GM19397 (cell line): Measurements from ENCODE around the gene HSPG2.

Source experiments
- ATAC-seq: cut with Tn5 transposase; IDR thresholded peaks from one replicate; pipeline ENCODE4 v1.9.1; 2021; ENCODE audit warnings: mild to moderate bottlenecking, moderate library complexity; ENCODE audit not compliant: unreplicated experiment

Gene HSPG2

DNA sequence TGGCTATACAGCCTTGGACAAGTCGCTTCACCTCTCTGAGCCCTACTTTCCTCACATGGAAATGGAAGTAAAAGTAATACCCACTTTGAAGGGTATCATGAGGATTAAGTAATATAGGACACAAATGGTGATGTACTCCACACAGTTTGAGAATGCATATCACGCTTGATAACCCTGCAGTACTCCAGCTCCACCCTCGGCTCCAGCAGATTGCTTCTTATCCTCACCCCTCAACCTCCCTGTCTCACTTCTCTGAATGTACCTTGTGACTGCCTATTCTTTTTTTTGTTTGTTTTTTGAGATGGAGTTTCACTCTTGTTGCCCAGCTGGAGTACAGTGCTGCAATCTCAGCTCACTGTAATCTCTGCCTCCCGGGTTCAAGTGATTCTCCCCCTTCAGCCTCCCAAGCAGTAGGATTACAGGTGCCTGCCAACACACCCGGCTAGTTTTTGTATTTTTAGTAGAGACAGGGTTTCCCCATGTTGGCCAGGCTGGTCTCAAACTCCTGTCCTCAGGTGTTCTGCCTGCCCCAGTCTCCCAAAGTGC lies 69.6 kb downstream of the HSPG2 start:
- no peak for ATAC-seq

DNA sequence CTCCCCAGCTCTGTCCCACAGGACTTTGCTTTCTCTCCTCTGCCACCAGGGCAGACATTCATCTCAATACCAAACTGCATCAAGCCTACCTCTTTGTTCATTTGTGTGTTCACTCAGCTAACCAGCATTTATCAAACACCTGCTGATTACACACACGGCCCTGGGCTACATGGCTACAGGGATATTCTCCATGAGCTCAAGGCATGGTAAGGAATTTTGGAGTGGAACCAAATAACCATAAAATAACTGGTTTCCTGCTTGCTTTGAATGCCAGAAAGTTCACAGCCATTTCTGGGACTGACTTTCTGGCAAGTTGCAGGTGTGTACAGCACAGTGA lies 70.4 kb downstream of the HSPG2 start:
- ATAC-seq: no peak

DNA sequence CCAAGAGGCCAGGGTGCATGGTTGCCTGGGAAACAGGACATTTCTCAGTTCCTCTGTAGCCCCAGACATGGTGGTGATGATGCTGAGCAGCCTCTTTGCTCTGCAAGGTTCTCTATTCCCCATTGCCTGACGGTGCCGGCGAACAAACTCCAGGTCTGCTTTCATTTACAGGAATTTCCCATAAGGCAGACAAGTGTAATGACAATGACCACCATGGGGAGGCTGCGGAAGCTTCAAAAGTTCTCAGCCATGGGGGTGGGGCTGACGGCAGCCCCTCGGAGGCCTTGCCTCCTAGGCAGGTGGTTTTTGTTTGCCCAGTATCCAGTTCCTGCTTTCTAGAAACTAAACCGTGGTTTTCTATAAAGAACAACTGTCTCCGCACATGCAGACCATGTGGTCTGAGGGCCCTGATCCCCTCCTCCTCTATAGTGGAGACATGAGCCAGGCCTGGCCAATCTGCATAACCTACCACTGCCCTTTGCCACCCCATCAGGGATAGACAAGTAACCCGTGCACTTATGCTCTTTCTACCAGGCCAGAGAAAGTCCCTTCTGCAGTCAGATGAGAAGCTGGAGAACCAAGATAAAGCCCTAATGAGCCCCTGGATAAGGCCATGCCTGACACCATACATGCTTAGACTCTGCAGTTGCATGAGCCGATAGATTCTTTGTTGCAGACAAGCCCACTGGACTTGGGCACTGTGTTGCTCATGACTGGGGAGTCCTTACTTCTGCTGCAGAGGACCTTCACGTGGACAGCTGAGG lies 71.0 kb downstream of the HSPG2 start:
- peak; percentile 68 for ATAC-seq

DNA sequence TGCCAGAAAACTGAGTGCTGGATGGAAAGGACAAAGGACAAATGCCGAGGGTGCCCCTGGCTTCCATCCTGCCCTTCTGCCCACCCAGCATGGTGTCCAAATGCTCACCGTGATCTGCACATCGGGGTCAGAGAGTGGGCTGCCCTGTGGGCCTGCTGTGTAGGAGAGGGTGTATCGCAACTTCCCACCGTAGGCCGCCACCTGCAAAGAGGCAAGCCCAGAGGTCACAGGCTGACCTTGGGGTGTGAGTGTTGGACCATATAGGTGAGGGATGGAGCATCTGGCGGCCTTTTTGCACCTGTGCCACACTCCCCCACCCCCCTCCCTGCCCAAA lies 71.5 kb downstream of the HSPG2 start:
- no peak for ATAC-seq

DNA sequence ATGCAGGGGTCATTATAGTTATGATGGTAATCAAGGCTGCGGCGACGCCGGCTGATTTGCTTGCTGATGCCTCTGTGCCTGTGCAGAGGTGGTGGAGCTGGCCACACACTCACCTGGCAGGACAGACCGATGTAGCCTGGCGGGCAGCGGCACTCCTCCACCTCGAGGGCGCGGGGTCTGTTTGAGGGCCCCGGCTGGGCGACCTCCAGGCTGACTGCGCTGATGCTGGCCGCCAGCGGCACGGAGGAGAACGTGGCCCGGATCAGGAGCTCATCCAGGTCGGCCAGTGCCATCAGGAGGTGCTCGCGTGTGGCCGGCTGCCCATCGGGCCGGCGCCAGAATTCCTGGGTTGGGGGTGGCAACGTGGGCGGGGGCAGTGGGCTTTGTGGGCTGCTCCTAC lies 72.4 kb downstream of the HSPG2 start:
- ATAC-seq: no peak

DNA sequence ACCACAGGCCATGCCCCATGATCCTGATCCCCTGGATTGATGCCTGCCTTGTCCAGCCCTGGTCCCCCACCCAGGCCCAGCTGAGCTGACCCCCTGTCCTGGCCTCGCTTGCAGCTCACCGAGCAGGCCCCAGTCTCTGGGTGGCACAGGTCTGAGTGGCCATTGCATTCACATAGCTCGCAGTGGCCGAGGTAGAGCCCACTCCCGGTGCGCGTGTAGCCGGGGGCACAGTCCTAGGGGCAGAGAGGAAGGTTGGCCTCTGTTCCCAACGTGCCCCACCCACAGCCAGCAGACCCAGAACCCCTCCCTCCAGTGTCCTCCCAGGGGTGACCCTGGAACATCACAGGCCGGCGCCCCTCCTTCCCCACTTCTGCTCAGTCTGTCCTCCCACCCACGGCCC lies 73.1 kb downstream of the HSPG2 start:
- ATAC-seq: no peak

DNA sequence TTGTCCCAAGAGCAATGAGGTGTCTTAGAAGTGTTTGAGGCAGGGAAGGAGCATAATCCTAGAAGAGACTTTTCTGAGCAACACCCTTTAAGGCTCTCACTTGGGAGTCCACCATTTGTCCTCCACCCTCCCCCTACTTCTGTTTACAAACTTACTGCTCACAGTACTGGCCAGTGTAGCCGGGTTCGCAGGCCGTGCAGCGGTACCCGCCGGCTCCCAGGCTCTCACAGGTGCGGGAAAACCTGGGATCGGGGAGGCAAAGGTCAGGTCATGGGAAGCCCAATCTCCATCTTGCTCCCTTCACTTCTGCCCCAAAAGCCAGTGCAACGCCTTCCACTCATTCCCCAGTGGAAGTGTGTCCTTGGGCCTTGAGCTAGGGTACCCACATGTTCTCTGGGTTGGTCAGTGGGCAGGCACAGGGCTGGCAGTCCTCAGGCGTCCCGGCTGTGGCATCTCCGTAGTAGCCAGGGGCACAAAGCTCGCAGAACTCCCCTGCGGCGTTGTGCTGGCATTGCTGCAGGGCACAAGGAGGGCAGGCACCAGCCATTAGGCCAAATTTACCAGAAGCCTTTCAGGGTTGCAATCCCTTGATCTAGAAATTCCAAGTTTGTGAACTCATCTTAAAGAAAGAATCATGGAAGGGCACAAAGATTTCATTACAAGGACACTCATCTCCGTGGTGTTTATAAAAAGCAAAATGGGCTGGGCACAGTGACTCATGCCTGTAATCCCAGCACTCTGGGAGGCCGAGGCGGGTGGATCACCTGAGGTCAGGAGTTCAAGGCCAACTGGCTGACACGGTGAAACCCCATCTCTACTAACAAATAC lies 75.3 kb downstream of the HSPG2 start:
- ATAC-seq: no peak

DNA sequence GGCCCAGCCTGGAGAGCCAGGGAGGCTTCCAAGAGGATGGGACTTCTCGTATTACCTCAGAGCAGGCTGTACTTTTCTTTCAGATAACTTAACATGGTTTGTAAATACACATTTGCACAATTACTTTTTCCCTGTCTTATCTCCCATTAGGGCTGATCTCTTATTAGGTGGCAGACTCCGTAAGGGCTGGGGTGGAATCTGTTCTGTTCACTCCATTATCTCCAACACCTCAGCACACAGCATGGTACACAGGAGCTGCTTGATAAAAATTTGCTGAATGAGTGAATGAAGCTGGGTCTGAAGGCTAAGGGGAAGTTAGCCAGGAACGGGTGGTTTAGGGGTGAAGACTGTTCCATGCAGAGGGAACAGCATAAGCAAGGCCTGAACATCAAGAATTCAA lies 76.1 kb downstream of the HSPG2 start:
- ATAC-seq: no peak

DNA sequence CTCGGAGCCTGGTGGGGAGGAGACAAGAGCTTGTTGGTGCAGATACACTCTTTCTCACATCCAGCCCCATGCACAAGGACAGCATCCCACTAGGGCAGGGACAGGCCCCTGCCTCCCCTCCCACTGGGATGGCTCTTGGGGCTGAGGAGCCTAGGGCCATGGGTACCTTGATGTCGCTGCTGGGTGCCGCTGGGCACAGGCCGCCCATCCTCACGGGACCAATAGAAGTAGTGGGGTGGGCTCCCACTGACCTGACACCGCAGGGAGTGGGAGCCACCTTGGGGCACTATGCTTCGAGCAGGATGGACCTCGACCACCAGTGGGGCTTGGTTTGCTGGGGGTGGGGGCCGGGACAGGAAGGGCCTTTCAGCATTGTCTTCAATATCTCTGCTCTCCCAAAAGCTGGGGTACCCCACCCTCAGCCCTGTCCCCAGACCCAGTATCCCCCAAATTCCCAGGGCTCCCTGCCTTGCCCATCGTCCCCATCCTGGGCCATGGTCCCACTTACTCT lies 77.4 kb downstream of the HSPG2 start:
- ATAC-seq: no peak

DNA sequence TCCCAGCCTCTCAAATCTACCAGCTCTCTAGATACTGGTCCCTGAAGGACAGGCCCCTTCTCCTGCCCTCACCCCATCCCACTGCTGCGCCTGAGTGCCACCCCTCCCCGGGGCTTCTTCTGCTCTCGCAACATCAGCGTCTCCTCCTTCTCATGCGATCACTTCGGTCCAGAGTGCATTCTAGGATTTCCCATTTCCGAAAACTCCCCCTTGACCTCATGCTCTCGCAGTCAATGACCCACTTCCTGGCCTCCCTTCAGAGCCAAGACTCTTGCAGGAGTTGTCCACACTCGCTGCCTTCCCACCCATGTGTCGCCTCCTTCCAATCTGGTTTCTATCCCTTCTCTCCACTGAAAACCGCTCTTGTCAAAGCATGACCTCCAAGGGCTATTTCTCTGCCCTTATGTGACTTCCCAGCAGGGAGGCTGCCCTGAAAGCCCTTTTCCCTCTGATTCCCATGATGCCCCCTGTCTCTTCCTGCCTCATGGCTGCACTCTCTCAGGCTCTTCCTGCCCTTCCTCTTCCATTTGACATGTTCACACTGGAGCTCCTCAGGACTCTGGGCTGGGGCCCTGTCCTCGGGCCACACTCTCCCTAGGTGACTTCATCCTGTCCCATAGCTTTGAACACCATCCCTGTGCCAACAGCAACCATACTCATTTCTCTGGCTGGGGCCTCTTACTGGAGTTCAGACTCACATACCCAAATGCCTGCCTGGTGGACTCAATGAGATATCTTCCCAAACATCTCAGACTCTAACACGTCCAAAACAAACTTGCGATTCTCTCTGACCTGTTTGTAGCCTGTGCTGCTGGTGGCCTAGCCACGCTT lies 79.1 kb downstream of the HSPG2 start:
- no peak for ATAC-seq

DNA sequence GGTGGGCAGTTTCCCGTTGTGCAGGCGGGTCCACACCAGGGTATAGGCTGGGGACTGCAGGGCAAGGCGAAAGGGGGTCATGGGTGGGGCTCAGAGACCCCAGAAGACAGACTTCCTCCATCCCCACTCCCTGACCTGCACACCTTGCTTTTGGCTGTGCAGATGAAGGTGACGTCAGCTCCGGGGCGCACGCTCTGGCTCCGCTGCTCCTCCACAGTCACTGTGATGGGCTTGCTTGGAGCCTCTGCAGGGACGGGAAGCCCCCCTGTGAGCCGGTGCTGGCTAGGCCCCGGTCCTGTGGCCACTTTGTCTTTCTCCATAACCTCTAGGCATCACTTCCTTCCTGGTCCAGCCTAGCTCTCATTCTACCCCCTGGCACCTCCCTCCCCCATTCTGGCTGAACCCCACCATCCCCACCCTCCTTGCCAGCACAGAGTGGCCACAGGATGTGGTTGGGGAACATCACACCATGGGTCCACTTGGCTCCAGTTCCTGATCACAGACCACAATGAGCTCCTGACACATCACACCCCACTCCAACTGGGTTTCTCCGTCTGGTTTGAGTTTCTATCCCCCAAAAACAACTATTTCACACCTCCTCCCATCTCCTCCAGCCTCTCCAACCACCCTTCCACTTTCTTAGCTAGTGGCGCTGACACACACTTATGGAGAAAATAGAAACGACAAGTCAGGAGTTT lies 79.8 kb downstream of the HSPG2 start:
- no peak for ATAC-seq

DNA sequence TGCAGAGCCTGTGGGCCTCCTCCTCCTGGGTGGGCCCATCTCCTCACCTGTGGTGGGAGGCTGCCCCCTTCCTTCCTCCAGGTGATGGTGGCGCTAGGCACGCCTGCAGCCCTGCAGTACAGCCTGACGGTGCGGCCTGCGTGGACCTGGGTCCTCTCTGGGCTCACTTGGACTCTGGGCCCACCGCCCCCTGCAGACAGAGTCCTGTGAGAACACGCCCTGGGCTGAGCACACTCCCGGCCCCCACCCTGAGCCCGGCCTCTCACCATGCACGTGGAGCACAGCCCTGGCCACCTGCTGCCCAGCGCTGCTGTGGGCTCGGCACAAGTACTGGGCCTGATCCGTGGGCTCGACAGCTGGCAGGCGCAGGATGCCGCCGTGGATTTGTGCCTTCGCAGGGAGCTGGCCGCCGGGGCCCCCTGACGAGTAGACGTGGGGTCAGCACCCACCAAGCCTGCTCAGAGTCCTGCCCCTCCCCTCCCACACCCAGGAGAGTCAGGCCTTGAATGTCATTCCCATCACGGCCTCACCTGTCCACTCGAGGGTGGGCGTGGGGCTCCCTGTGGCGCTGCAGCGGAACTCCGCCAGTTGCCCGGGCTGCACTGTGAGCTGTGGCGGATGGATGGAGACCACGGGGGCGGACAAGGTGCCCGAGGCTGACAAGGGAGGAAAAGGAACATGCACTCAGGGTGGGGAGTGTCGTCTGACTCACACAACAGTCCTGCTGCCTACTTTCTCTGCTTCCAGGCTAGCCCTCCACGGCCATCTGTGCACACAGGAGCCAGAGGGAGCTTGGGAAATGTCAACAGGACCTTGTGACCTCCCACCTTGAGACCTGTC lies 81.6 kb downstream of the HSPG2 start:
- no peak for ATAC-seq

DNA sequence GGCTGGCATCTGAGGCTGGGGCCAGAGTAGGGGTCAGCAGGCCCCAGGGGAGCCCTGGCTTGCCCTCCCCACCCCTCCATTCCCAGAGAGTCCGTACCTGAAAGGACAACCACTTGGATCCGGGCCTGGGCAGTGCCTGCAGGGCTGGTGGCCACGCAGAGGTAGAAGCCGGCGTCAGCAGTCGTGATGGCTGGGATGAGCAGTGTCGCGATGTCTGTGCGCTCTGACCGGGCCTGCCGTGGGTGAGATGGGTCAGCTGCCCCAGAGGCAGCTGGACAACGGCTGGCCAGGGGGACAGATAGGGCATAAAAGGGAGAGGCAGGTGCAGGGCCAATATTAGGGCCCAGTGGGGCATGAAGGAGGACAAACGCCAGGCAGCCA lies 82.4 kb downstream of the HSPG2 start:
- ATAC-seq: no peak

DNA sequence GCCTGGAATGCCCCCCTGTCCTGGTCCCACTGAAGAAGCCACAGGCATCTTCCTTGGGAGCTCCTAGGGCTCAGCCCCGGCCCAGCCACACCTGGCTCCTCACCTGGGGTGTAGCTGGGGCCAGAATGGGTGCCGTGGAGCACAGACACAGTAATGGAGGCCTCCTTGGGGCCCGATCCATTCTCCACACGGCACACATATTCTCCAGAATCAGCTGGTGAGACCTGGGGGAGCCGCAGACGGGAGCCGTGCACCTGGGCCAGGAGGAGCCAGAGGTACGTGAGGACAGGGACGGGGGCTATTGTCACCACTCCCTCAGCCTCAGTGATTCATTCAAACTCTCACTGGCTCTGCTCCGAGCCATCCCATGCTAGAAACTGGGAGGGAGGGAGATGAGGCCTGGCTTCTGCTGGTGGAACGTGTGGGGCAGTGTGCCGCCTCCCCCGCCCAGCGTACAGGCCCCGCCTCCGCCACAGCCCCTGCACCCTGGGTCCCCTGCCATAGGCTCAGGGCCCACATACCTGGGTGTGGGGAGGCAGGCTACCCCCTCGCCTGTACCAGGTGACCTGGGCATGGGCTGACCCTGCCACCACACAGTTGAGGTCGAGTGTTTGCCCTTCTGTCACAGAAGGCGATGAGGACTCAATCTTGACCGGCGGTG lies 82.9 kb downstream of the HSPG2 start:
- no peak for ATAC-seq

DNA sequence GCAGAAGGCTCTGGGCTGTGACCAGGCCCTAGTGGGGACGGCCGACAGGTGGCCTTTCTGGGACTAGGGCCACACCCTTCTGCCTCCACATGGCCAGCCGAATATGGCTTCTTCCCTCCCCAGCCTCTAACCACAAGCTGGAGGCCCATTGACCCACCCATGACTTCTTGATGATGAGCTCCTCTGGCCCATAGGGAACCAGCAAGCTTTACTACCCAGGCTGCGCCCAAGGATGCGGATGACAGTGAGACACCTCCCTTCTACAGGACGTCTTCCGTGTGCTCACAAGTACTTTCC lies 84.0 kb downstream of the HSPG2 start:
- no peak for ATAC-seq

DNA sequence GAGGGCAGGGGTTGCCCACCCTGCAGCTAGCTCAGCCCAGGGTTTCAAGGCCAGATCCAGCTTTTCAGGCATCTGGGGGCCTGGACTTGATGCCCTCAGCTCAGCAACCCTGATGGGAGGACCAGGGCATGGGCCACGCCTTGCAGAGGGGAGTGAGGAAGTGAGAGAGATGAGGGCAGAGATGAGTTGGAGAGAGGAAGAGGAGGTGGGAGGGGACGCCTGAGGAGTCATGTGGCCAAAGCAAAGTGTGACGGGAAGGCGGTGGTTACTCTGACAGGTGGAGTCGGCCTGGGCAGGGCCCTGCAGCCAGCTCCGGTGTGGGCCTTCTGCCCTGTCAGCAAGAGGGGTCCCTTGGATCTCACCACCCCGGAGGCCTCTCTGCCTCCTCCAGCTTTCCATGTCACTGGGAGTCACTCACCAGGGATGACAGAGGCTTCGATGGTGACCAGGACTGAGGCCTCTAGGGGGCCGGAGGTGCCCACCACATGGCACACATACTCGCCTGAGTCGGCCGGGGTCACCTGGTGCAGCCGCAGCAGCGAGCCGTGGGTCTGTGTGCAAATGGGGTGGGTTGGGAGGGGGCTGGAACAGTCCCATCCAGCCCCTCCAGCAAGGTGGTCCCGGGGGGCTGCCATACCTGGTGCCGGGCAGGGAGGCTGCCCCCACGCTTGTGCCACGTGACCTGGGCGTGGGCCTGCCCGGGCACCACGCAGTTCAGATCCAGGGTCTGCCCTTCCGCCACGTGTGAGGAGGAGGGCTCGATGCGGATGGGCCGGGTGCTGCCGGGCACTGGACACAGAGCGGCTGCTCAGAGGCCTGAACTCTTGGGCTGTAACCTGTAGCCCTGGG lies 84.6 kb downstream of the HSPG2 start:
- no peak for ATAC-seq

DNA sequence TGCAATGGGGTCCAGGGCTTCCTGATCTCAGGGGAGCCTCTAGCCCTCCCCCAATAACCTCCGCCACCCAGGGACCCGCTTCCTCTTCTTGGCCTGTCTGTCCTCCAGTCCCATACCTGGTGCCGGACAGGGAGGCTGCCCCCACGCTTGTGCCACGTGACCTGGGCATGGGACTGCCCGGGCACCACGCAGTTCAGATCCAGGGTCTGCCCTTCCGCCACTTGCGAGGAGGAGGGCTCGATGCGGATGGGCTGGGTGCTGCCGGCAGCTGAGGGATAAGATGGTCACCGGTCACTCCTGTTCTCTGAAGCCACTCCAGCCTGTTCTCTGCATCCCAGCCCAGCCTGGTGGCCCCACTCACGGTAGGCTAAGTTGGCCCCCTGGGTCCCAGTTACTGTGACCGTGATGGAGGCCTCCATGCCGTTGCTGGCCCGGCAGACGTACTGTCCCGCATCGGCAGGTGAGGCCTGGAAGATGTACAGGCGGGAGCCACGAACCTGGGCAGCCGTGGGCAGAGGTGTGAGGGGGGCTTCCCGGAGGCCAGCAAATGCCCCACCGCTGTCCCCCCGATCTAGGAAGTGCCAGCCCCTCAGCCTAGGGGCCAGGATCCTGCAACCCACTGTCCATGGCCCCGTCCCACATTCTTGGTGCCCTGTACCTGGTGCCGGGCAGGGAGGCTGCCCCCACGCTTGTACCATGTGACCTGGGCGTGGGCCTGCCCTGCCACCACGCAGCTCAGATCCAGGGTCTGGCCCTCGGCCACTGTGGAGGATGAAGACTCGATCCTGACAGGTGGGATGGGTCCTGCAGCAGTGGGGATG lies 85.5 kb downstream of the HSPG2 start:
- no peak for ATAC-seq
